H1 (cell line): ENCODE results near the gene DGAT2. TPM values are rescaled to one million over a fixed set of nuclear protein-coding genes. Genes with fewer than 3 reads are reported as not detected.

Experiments used
- BCL11A ChIP-seq, 2 experiments: IDR thresholded peaks; one replicate each; pipeline ENCODE4 v1.6.1; 2011; ENCODE audit warnings: low read depth in 2 of 2, low read length in 2 of 2, mild to moderate bottlenecking in 2 of 2
- CHD2 ChIP-seq: IDR thresholded peaks from 2 replicates; pipeline ENCODE4 v1.6.1; 2012; ENCODE audit warnings: low read length, improper control_type of control experiment
- CTBP2 ChIP-seq: IDR thresholded peaks from 2 replicates; pipeline ENCODE4 v1.7.0; 2011; ENCODE audit warnings: borderline replicate concordance, mild to moderate bottlenecking, moderate library complexity, mixed read lengths, low read length; ENCODE audit not compliant: insufficient read depth, insufficient read length
- E2F6 ChIP-seq: IDR thresholded peaks from 2 replicates; pipeline ENCODE4 v1.6.1; 2012; ENCODE audit warnings: inconsistent platforms
- EZH2 ChIP-seq: fragments of 200-600 bp; sonication (generic); IDR thresholded peaks from 2 replicates; pipeline ENCODE4 v1.7.1; 2012; ENCODE audit warnings: low read depth, mild to moderate bottlenecking, moderate library complexity, low read length, inconsistent platforms; ENCODE audit not compliant: severe bottlenecking
- FOSL1 ChIP-seq: IDR thresholded peaks from 2 replicates; pipeline ENCODE4 v1.6.1; 2011; ENCODE audit warnings: mild to moderate bottlenecking, low read depth, low read length, moderate library complexity; ENCODE audit not compliant: insufficient read depth
- HDAC6 ChIP-seq: IDR thresholded peaks from one replicate; pipeline ENCODE4 v1.7.1; 2012; ENCODE audit warnings: low read depth, mild to moderate bottlenecking, inconsistent platforms, low read length, moderate library complexity
- RNF2 ChIP-seq: fragments of 200-900, 300-1000 bp; sonication (generic); IDR thresholded peaks from 2 replicates; pipeline ENCODE4 v1.7.1; 2016; ENCODE audit warnings: borderline replicate concordance, low read depth, mild to moderate bottlenecking, antibody characterized with exemption, low read length; ENCODE audit not compliant: poor library complexity, severe bottlenecking; ENCODE audit errors: missing control alignments
- SP4 ChIP-seq: IDR thresholded peaks from 2 replicates; pipeline ENCODE4 v1.6.1; 2012; ENCODE audit warnings: low read length, inconsistent platforms
- TBP ChIP-seq: IDR thresholded peaks from 2 replicates; pipeline ENCODE4 v1.6.1; 2011; ENCODE audit warnings: low read depth, low read length, improper control_type of control experiment
- polyA plus RNA-seq, 7 experiments: library from polyadenylated mRNA; depleted of rRNA in 3 of 7; stranded (reverse) in 5 of 7; unstranded in 2 of 7; fragments of >200 nt in 5 of 7; fragments of 200-250 nt in 2 of 7; gene quantifications; 1 replicate in 5 of 7; 2 replicates in 1 of 7; 4 replicates in 1 of 7; pipeline versions ENCODE4 v1.2.1 to v1.2.3, GENCODE V29; 2011 to 2013; ENCODE audit warnings: missing spikeins in 2 of 7, mixed read lengths in 2 of 7
- total RNA-seq: library from RNA; stranded (reverse); fragmentation: NEBNext Ultra II Directional; extraction: Animal tissue kit (Norgen Biotek cat#: 25700); gene quantifications from 2 replicates; pipeline ENCODE4 v1.2.1, GENCODE V29; 2021

DGAT2 gene
- total and polyA plus RNA-seq, 2 of the 8 experiments (the other 6 are each of a cell fraction or from before 2014, with no cell fraction given): 3.2 to 5.9 TPM

- no peak for TF ChIP-seq EZH2
- TF ChIP-seq TBP: no peak
- no peak for TF ChIP-seq SP4
- TF ChIP-seq CTBP2: no peak
- TF ChIP-seq RNF2: no peak
- no peak for TF ChIP-seq HDAC6
- no peak for TF ChIP-seq CHD2
- no peak for TF ChIP-seq BCL11A (IDR thresholded peaks at IDR 0.05; ENCODE audit: low read depth in 2 of 2, low read length in 2 of 2)
- TF ChIP-seq FOSL1: no peak
- no peak for TF ChIP-seq E2F6
Observed at GRCh38 chr11:75797792-75798191, 29.2 kb downstream of the DGAT2 start (continued).
